Measurements from ENCODE around the gene HINFP.

HINFP gene

GRCh38 chr11:119153049-119153818 lies 31.9 kb downstream of the HINFP start:
- Histone ChIP-seq H3K9me3 (ENCODE audit: severe bottlenecking) (no peaks in the 10 kb centered on the region), H3K36me3 (ENCODE audit: low read depth) (no peaks in the 10 kb centered on the region), H3K4me1 (ENCODE audit: insufficient read depth, poor library complexity, severe bottlenecking) (no peaks in the 10 kb centered on the region), H3K4me3 (ENCODE audit: severe bottlenecking) (no peak overlapping the region), H3K27ac (ENCODE audit: poor library complexity, severe bottlenecking) (no peak overlapping the region), H3K27me3 (ENCODE audit: insufficient read depth, poor library complexity, severe bottlenecking) (no peaks in the 10 kb centered on the region)
- ATAC-seq (ENCODE audit: low read depth) (no peak), DNase-seq (ENCODE audit: low spot score) (no peak)
- TF ChIP-seq CTCF (IDR thresholded peaks at IDR 0.05; ENCODE audit: poor library complexity, severe bottlenecking) = no peak

GRCh38 chr11:119154178-119154577 lies 32.8 kb downstream of the HINFP start:
- no peak for ATAC-seq (ENCODE audit: low read depth)
- no peaks in the 10 kb centered on the region for H3K36me3 ChIP-seq (ENCODE audit: low read depth)
- H3K4me1 ChIP-seq (ENCODE audit: insufficient read depth, poor library complexity, severe bottlenecking) = no peaks in the 10 kb centered on the region
- H3K27me3 ChIP-seq (ENCODE audit: insufficient read depth, poor library complexity, severe bottlenecking) = no peaks in the 10 kb centered on the region
- H3K4me3 ChIP-seq (ENCODE audit: severe bottlenecking) = no peak overlapping the region
- no peak for DNase-seq (ENCODE audit: low spot score)
- TF ChIP-seq CTCF (IDR thresholded peaks at IDR 0.05; ENCODE audit: poor library complexity, severe bottlenecking) = no peak
- H3K27ac ChIP-seq (ENCODE audit: poor library complexity, severe bottlenecking) = no peak overlapping the region
- H3K9me3 ChIP-seq (ENCODE audit: severe bottlenecking) = no peaks in the 10 kb centered on the region

GRCh38 chr11:119155733-119156492 lies 34.5 kb downstream of the HINFP start:
- H3K27ac ChIP-seq (ENCODE audit: poor library complexity, severe bottlenecking) = no peak overlapping the region
- no peak for DNase-seq (ENCODE audit: low spot score)
- peak; percentile 61 for ATAC-seq (ENCODE audit: low read depth)
- no peaks in the 10 kb centered on the region for H3K4me1 ChIP-seq (ENCODE audit: insufficient read depth, poor library complexity, severe bottlenecking)
- H3K27me3 ChIP-seq (ENCODE audit: insufficient read depth, poor library complexity, severe bottlenecking) = no peaks in the 10 kb centered on the region
- H3K4me3 ChIP-seq (ENCODE audit: severe bottlenecking) = no peak overlapping the region
- no peaks in the 10 kb centered on the region for H3K36me3 ChIP-seq (ENCODE audit: low read depth)
- H3K9me3 ChIP-seq (ENCODE audit: severe bottlenecking) = no peaks in the 10 kb centered on the region
- peak; percentile 24 for TF ChIP-seq CTCF (IDR thresholded peaks at IDR 0.05; ENCODE audit: poor library complexity, severe bottlenecking)

GRCh38 chr11:119156496-119156895 lies 35.1 kb downstream of the HINFP start:
- H3K27ac ChIP-seq (ENCODE audit: poor library complexity, severe bottlenecking) = no peak overlapping the region
- H3K36me3 ChIP-seq (ENCODE audit: low read depth) = no peaks in the 10 kb centered on the region
- no peak overlapping the region for H3K4me3 ChIP-seq (ENCODE audit: severe bottlenecking)
- no peaks in the 10 kb centered on the region for H3K4me1 ChIP-seq (ENCODE audit: insufficient read depth, poor library complexity, severe bottlenecking)
- no peaks in the 10 kb centered on the region for H3K27me3 ChIP-seq (ENCODE audit: insufficient read depth, poor library complexity, severe bottlenecking)
- TF ChIP-seq CTCF (IDR thresholded peaks at IDR 0.05; ENCODE audit: poor library complexity, severe bottlenecking) = no peak
- no peak for DNase-seq (ENCODE audit: low spot score)
- no peak for ATAC-seq (ENCODE audit: low read depth)
- H3K9me3 ChIP-seq (ENCODE audit: severe bottlenecking) = no peaks in the 10 kb centered on the region

GRCh38 chr11:119157063-119157462 lies 35.7 kb downstream of the HINFP start:
- TF ChIP-seq CTCF (IDR thresholded peaks at IDR 0.05; ENCODE audit: poor library complexity, severe bottlenecking) = no peak

More at GRCh38 chr11:119157063-119157462, 35.7 kb downstream of the HINFP start:
- no peak overlapping the region for H3K4me3 ChIP-seq (ENCODE audit: severe bottlenecking)
- no peak overlapping the region for H3K27ac ChIP-seq (ENCODE audit: poor library complexity, severe bottlenecking)
- no peaks in the 10 kb centered on the region for H3K9me3 ChIP-seq (ENCODE audit: severe bottlenecking)
- H3K27me3 ChIP-seq (ENCODE audit: insufficient read depth, poor library complexity, severe bottlenecking) = no peaks in the 10 kb centered on the region
- H3K4me1 ChIP-seq (ENCODE audit: insufficient read depth, poor library complexity, severe bottlenecking) = no peaks in the 10 kb centered on the region
- DNase-seq (ENCODE audit: low spot score) = no peak
- no peak for ATAC-seq (ENCODE audit: low read depth)
- H3K36me3 ChIP-seq (ENCODE audit: low read depth) = no peaks in the 10 kb centered on the region
